ENCODE results near the gene CRIP2.

The CRIP2 gene

DNA sequence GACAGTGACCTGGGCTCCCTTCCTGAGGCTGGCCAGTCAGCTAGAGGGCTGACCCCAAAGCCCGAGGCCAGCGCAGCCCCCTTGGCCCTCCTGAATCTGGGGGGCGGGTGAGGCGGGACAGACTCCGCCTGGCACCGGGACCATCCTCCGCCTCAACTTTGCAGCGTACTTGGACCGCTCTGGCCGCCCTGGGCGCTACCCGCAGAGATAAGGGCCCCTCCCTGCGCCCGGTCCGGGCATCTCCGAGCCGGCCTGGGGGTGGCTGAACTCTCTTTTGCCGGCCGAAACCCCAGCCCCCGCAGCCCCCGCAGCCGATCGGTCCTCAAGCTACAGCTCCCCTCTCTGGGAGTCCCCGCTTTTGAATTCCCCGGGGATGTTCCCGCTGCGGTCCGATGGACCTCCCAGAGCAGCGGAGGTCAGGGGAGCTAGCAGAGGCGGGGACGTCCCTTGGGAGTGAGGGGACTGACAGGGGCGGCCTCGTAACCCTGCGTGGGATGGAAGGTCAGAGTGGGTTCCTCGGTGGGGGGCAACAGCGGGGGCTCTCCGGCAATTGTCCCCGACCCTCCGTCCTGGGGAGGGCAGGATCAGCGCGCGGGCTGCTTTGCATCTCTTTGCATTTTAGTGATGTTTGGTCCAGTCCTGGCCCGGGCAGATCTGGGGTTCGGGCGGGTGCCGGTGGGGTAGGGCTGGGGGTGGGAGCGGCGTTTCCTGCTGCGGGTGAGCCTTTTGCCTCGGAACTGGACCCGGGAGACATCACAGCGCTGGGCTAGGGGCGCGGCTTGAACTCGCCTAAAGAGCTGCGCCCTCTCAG lies 11.7 kb downstream of the CRIP2 start, which contains the start of gene CRIP1:
CRIP1 (plus strand) TSS at position 724 of the 811 bp plus-strand sequence. CDS start 374 bp downstream, outside the sequence.
- H3K4ac ChIP-seq (ENCODE audit: low read depth, low read length), result no peak within 1 kb of the TSS
- peaks cover under 1% of the 10 kb centered on the region for H3K4me1 ChIP-seq (ENCODE audit: control insufficient read depth, low read depth, low read length)
- no peak within 1 kb of the TSS for H4K8ac ChIP-seq (ENCODE audit: low read depth, low read length)
- no peaks in the 10 kb centered on the region for H3K79me2 ChIP-seq (ENCODE audit: control insufficient read depth, insufficient read depth, low read length)
- H3K4me2 ChIP-seq (ENCODE audit: low read length), result peak within 1 kb of the TSS; percentile 54
- peak within 1 kb of the TSS; percentile 70 for H3K9ac ChIP-seq (ENCODE audit: low read length)
- no peak within 1 kb of the TSS for H2BK15ac ChIP-seq (replicated peaks; ENCODE audit: low read depth)
- peaks cover 8% of the 10 kb centered on the region for H3K27me3 ChIP-seq (ENCODE audit: insufficient read depth, low read length, poor library complexity)
- H3K23ac ChIP-seq (ENCODE audit: low read length), result no peak within 1 kb of the TSS
- H2AK5ac ChIP-seq (ENCODE audit: low read length), result no peak within 1 kb of the TSS
- no peaks in the 10 kb centered on the region for H3K79me1 ChIP-seq (ENCODE audit: low read length)
- peak within 1 kb of the TSS; percentile 81 for H3K56ac ChIP-seq (ENCODE audit: low read length)
- H3K4me3 ChIP-seq (ENCODE audit: low read length), result peak within 1 kb of the TSS; percentile 17
- no peak within 1 kb of the TSS for H2BK120ac ChIP-seq (ENCODE audit: low read depth, low read length)
- H3K18ac ChIP-seq (ENCODE audit: low read length), result peak within 1 kb of the TSS; percentile 13
- H2BK5ac ChIP-seq (ENCODE audit: low read length), result no peak within 1 kb of the TSS
- no peak within 1 kb of the TSS for H4K5ac ChIP-seq (ENCODE audit: low read length)
- DNase-seq, result no peak
- WGBS (ENCODE audit: extremely low coverage, insufficient coverage, low lambda C conversion rate), result no CpG with 5 or more reads among the region's 56 CpGs
- no peaks in the 10 kb centered on the region for H3K36me3 ChIP-seq (ENCODE audit: control insufficient read depth, insufficient read depth, low read length)
- H3K27ac ChIP-seq (ENCODE audit: low read depth, low read length), result no peak within 1 kb of the TSS

DNA sequence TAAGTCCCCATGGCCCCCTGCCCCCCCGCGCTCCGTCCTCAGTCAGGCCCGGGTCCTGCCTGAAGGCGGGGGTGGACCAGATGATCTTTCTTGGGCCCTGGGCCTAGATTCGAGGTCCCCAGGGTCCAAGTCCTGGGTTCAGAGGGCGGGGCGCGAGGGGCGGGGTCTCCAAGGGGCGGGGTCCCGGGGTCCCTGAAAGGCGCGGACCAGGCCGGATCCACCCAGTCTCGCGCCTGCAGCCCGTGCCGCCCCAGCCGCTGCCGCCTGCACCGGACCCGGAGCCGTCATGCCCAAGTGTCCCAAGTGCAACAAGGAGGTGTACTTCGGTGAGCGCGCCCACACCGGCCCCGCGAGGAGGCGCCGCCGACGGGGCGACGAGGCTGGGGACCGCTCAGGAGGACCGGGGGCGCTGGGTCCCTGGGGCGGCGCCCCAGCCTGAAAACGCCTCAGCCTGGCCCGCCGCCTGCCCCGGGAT lies 12.4 kb downstream of the CRIP2 start:
- DNase-seq, result no peak
- Histone ChIP-seq H3K27me3 (ENCODE audit: insufficient read depth, low read length, poor library complexity) (peaks cover 8% of the 10 kb centered on the region), H2BK120ac (ENCODE audit: low read depth, low read length) (no peak overlapping the region), H3K23ac (ENCODE audit: low read length) (no peak overlapping the region), H3K56ac (ENCODE audit: low read length) (peak overlapping the region; percentile 81), H4K5ac (ENCODE audit: low read length) (no peak overlapping the region), H3K18ac (ENCODE audit: low read length) (peak overlapping the region; percentile 13), H4K8ac (ENCODE audit: low read depth, low read length) (no peak overlapping the region), H3K4me3 (ENCODE audit: low read length) (peak overlapping the region; percentile 17), H3K36me3 (ENCODE audit: control insufficient read depth, insufficient read depth, low read length) (no peaks in the 10 kb centered on the region), H2BK15ac (replicated peaks; ENCODE audit: low read depth) (no peak overlapping the region), H3K4me2 (ENCODE audit: low read length) (peak overlapping the region; percentile 54), H3K79me1 (ENCODE audit: low read length) (no peaks in the 10 kb centered on the region), H3K79me2 (ENCODE audit: control insufficient read depth, insufficient read depth, low read length) (no peaks in the 10 kb centered on the region), H2AK5ac (ENCODE audit: low read length) (no peak overlapping the region), H3K27ac (ENCODE audit: low read depth, low read length) (no peak overlapping the region), H3K4me1 (ENCODE audit: control insufficient read depth, low read depth, low read length) (no peaks in the 10 kb centered on the region), H3K4ac (ENCODE audit: low read depth, low read length) (no peak overlapping the region), H2BK5ac (ENCODE audit: low read length) (no peak overlapping the region), H3K9ac (ENCODE audit: low read length) (peak overlapping the region; percentile 70)
- no CpG with 5 or more reads among the region's 45 CpGs for WGBS (ENCODE audit: extremely low coverage, insufficient coverage, low lambda C conversion rate)

DNA sequence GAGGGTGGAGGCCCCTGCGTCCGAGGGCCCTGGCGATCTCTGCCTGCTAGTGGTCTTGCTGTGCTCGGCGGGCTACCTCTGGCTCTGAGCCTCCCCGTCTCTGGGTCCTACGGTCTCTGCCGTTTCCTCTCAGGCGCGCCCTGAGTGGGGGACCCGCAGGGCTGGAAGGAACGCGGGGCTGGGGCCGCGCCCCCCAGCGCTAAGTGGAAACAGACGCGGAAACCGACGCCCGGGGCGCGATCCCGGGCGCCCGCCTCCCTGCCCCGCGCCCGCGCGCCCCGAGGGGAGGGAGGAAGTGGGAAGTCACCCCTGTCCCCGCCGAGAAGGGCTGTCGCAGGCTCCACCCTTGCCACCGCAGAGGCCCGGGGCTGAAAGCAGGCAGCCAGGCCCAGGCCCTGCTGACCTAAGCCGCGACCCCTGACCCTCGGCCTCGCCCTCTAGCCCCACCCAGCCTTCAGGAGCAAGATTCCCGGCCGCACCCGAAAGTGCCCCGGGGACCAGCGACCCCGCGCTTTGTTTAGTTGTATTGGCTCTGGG lies 12.9 kb downstream of the CRIP2 start:
- no peak for DNase-seq

DNA sequence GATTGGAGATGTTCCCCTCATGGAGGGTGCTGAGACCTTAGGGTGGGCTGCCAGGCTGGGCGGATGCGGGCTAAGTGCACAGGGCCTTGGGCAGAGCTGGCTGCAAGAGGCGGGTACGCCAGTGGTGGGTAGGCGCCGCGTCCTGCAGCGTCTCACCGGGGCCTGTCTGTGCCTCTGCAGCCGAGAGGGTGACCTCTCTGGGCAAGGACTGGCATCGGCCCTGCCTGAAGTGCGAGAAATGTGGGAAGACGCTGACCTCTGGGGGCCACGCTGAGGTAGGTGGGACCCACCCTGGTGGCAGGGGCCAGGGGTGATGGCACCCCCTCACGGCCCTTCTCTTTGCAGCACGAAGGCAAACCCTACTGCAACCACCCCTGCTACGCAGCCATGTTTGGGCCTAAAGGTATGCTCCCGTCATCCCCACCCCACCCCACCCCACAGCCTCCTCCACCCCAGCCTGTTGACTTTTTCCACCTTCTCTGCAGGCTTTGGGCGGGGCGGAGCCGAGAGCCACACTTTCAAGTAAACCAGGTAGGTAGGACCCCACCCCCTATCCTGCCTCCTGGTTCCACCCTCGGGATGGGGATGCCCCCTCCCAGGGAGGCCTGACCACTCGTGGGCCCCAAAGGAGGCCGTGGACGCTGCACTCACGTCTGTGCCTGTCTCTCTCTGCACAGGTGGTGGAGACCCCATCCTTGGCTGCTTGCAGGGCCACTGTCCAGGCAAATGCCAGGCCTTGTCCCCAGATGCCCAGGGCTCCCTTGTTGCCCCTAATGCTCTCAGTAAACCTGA lies 13.6 kb downstream of the CRIP2 start:
- H2BK120ac ChIP-seq (ENCODE audit: low read depth, low read length), result no peak overlapping the region
- H3K56ac ChIP-seq (ENCODE audit: low read length), result no peak overlapping the region
- H3K27me3 ChIP-seq (ENCODE audit: insufficient read depth, low read length, poor library complexity), result peaks cover 8% of the 10 kb centered on the region
- H4K5ac ChIP-seq (ENCODE audit: low read length), result no peak overlapping the region
- no peak overlapping the region for H2AK5ac ChIP-seq (ENCODE audit: low read length)
- DNase-seq, result no peak
- H3K4ac ChIP-seq (ENCODE audit: low read depth, low read length), result no peak overlapping the region
- no peaks in the 10 kb centered on the region for H3K36me3 ChIP-seq (ENCODE audit: control insufficient read depth, insufficient read depth, low read length)
- no CpG with 5 or more reads among the region's 26 CpGs for WGBS (ENCODE audit: extremely low coverage, insufficient coverage, low lambda C conversion rate)
- H3K4me1 ChIP-seq (ENCODE audit: control insufficient read depth, low read depth, low read length), result no peaks in the 10 kb centered on the region
- no peak overlapping the region for H4K8ac ChIP-seq (ENCODE audit: low read depth, low read length)
- peak overlapping the region; percentile 70 for H3K9ac ChIP-seq (ENCODE audit: low read length)
- no peak overlapping the region for H3K27ac ChIP-seq (ENCODE audit: low read depth, low read length)
- no peaks in the 10 kb centered on the region for H3K79me1 ChIP-seq (ENCODE audit: low read length)
- H3K79me2 ChIP-seq (ENCODE audit: control insufficient read depth, insufficient read depth, low read length), result no peaks in the 10 kb centered on the region
- no peak overlapping the region for H3K4me2 ChIP-seq (ENCODE audit: low read length)
- H2BK15ac ChIP-seq (replicated peaks; ENCODE audit: low read depth), result no peak overlapping the region
- no peak overlapping the region for H3K4me3 ChIP-seq (ENCODE audit: low read length)
- no peak overlapping the region for H2BK5ac ChIP-seq (ENCODE audit: low read length)
- no peak overlapping the region for H3K18ac ChIP-seq (ENCODE audit: low read length)
- no peak overlapping the region for H3K23ac ChIP-seq (ENCODE audit: low read length)

More for the DNA sequence above, 12.9 kb downstream of the CRIP2 start:
- no peak overlapping the region for H3K23ac ChIP-seq (ENCODE audit: low read length)
- H2BK5ac ChIP-seq (ENCODE audit: low read length), result no peak overlapping the region
- peak overlapping the region; percentile 13 for H3K18ac ChIP-seq (ENCODE audit: low read length)
- H3K27ac ChIP-seq (ENCODE audit: low read depth, low read length), result no peak overlapping the region
- peak overlapping the region; percentile 17 for H3K4me3 ChIP-seq (ENCODE audit: low read length)
- no peak overlapping the region for H3K4ac ChIP-seq (ENCODE audit: low read depth, low read length)
- H3K79me2 ChIP-seq (ENCODE audit: control insufficient read depth, insufficient read depth, low read length), result no peaks in the 10 kb centered on the region
- H3K27me3 ChIP-seq (ENCODE audit: insufficient read depth, low read length, poor library complexity), result peaks cover 8% of the 10 kb centered on the region
- H3K9ac ChIP-seq (ENCODE audit: low read length), result peak overlapping the region; percentile 70
- no peak overlapping the region for H2BK15ac ChIP-seq (replicated peaks; ENCODE audit: low read depth)
- H4K5ac ChIP-seq (ENCODE audit: low read length), result no peak overlapping the region
- H3K4me2 ChIP-seq (ENCODE audit: low read length), result peak overlapping the region; percentile 54
- no CpG with 5 or more reads among the region's 48 CpGs for WGBS (ENCODE audit: extremely low coverage, insufficient coverage, low lambda C conversion rate)
- H2BK120ac ChIP-seq (ENCODE audit: low read depth, low read length), result no peak overlapping the region
- no peak overlapping the region for H2AK5ac ChIP-seq (ENCODE audit: low read length)
- no peaks in the 10 kb centered on the region for H3K79me1 ChIP-seq (ENCODE audit: low read length)
- no peak overlapping the region for H4K8ac ChIP-seq (ENCODE audit: low read depth, low read length)
- H3K36me3 ChIP-seq (ENCODE audit: control insufficient read depth, insufficient read depth, low read length), result no peaks in the 10 kb centered on the region
- peak overlapping the region; percentile 81 for H3K56ac ChIP-seq (ENCODE audit: low read length)
- no peaks in the 10 kb centered on the region for H3K4me1 ChIP-seq (ENCODE audit: control insufficient read depth, low read depth, low read length)

DNA sequence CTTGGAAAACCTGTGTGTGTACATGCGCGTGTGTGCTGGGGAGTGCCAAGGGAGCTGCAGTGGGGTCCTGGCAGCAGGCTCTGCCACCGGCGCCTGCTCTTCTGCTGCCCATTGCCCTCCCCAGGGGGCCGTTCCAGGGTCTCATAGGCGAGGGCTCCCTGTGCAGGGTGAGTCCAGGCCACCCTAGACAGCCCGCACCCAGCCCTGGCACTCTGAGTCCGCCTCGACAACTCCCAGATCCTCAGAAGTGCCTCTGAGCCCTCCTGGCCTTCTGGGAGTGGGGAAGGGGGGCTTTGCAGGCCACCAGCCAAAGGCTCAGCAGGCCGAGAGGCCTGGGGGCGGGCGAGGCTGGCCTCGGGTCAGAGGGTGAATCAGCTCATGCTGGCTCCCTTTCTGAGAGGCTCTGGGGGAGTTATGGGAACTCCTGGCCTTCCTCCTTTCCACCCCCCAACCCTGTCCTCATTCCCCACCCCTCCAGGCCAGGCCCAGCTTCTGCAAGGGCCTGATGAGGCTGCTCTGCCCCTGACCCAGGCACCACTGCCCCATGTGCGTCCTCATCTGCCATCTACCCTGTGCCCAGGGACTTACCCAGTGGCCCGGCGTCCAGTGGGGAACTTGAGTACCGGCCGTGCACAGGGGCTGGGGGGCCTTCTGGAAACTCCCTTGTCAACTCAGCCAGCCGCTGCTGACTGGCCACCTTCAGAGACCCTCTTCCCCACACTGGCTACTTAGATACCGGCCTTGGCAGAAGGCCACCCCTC lies 14.3 kb downstream of the CRIP2 start:
- Histone ChIP-seq H3K27ac (ENCODE audit: low read depth, low read length) (no peak overlapping the region), H3K4me1 (ENCODE audit: control insufficient read depth, low read depth, low read length) (no peaks in the 10 kb centered on the region), H3K4me2 (ENCODE audit: low read length) (no peak overlapping the region), H3K36me3 (ENCODE audit: control insufficient read depth, insufficient read depth, low read length) (no peaks in the 10 kb centered on the region), H2BK120ac (ENCODE audit: low read depth, low read length) (no peak overlapping the region), H2AK5ac (ENCODE audit: low read length) (no peak overlapping the region), H3K56ac (ENCODE audit: low read length) (no peak overlapping the region), H4K5ac (ENCODE audit: low read length) (no peak overlapping the region), H3K4ac (ENCODE audit: low read depth, low read length) (no peak overlapping the region), H3K9ac (ENCODE audit: low read length) (no peak overlapping the region), H3K79me2 (ENCODE audit: control insufficient read depth, insufficient read depth, low read length) (no peaks in the 10 kb centered on the region), H2BK5ac (ENCODE audit: low read length) (no peak overlapping the region), H2BK15ac (replicated peaks; ENCODE audit: low read depth) (no peak overlapping the region), H3K23ac (ENCODE audit: low read length) (no peak overlapping the region), H3K18ac (ENCODE audit: low read length) (no peak overlapping the region), H3K79me1 (ENCODE audit: low read length) (no peaks in the 10 kb centered on the region), H4K8ac (ENCODE audit: low read depth, low read length) (no peak overlapping the region), H3K27me3 (ENCODE audit: insufficient read depth, low read length, poor library complexity) (peaks cover 8% of the 10 kb centered on the region), H3K4me3 (ENCODE audit: low read length) (no peak overlapping the region)
- DNase-seq, result no peak
- WGBS (ENCODE audit: extremely low coverage, insufficient coverage, low lambda C conversion rate), result no CpG with 5 or more reads among the region's 20 CpGs

All from mesendoderm (in vitro differentiated cells).